OCI-LY7 (cell line): ENCODE measurements around the gene CDK17.

Source experiments
- EZH2phosphoT487 ChIP-seq: fragments of 200-600 bp; sonication (generic); IDR thresholded peaks from 2 replicates; pipeline ENCODE4 v1.6.1; 2018; ENCODE audit warnings: low read depth, borderline replicate concordance, mild to moderate bottlenecking, mixed run types, antibody characterized with exemption, low read length, moderate library complexity, mixed read lengths
- TF ChIP-seq, protein P1 (sequence below): fragments of 200-600 bp; sonication (generic); conservative IDR thresholded peaks from 2 replicates; pipeline ENCODE4 v1.5.1; 2014; ENCODE audit warnings: mild to moderate bottlenecking, antibody characterized with exemption, low read length, moderate library complexity, mixed read lengths

DNA sequence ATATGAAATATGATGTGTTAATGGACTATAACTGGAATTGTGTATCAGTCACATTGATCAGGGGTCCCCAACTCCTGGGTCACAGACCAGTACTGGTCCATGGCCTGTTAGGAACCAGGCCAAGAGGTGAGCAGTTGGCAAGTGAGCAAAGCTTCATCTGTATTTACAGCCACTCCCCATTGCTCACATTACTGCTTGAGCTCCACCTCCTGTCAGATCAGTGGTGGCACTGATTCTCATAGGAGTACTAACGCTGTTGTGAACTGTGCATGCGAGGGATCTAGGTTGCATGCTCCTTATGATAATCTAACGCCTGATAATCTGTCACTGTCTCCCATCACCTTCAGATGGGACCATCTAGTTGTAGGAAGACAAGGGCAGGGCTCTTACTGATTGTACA is 72.3 kb downstream of the CDK17 start:
- TF ChIP-seq, protein P1, sequence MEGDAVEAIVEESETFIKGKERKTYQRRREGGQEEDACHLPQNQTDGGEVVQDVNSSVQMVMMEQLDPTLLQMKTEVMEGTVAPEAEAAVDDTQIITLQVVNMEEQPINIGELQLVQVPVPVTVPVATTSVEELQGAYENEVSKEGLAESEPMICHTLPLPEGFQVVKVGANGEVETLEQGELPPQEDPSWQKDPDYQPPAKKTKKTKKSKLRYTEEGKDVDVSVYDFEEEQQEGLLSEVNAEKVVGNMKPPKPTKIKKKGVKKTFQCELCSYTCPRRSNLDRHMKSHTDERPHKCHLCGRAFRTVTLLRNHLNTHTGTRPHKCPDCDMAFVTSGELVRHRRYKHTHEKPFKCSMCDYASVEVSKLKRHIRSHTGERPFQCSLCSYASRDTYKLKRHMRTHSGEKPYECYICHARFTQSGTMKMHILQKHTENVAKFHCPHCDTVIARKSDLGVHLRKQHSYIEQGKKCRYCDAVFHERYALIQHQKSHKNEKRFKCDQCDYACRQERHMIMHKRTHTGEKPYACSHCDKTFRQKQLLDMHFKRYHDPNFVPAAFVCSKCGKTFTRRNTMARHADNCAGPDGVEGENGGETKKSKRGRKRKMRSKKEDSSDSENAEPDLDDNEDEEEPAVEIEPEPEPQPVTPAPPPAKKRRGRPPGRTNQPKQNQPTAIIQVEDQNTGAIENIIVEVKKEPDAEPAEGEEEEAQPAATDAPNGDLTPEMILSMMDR: peak; percentile 57
- TF ChIP-seq EZH2phosphoT487: no peak
